Activated CD8-positive, alpha-beta T cell treated with anti-CD3 and anti-CD28 coated beads, Interleukin-2, amount 10 ng/mL, durations not matched to agents 7 days and 5 days (primary cell): Measurements from ENCODE around the gene NRARP. TPM values are rescaled to one million over a fixed set of nuclear protein-coding genes. Genes with fewer than 3 reads are reported as not detected.
"Not testable (repeated sequence)": the region's sequence is repeated elsewhere in the genome, so short reads cannot be mapped to it uniquely, and the experiment has no call there.

Experiments used
- ATAC-seq: fragments of 150-1000 bp; cut with Tn5 transposase; one replicate; pipeline ENCODE4 v1.10.0; 2021; ENCODE audit warnings: moderate library complexity
- CTCF ChIA-PET: fragments of 350-600 bp; sonication (Branson Sonifier 250); formaldehyde crosslinking; loops from one replicate; lab custom pipeline; 2021; ENCODE audit warnings: antibody characterized with exemption; lab: Charles Lee
- POLR2A ChIA-PET: fragments of 350-600 bp; sonication (Branson Sonifier 250); formaldehyde crosslinking; loops from one replicate; lab custom pipeline; 2021; ENCODE audit warnings: antibody characterized with exemption; lab: Charles Lee
- DNase-seq: peaks from one replicate; pipeline ENCODE4 v3.0.0-alpha.2; 2020
- H3K27ac Mint-ChIP-seq: one replicate; pipeline ENCODE4 v1.8.0; 2021; ENCODE audit warnings: mild to moderate bottlenecking, mixed read lengths
- H3K27me3 Mint-ChIP-seq: one replicate; pipeline ENCODE4 v1.8.0; 2021; ENCODE audit warnings: low read depth, mixed read lengths
- H3K36me3 Mint-ChIP-seq: one replicate; pipeline ENCODE4 v1.8.0; 2021; ENCODE audit warnings: low read depth, mixed read lengths
- H3K4me1 Mint-ChIP-seq: one replicate; pipeline ENCODE4 v1.8.0; 2021; ENCODE audit warnings: low read depth, mixed read lengths
- H3K4me3 Mint-ChIP-seq: one replicate; pipeline ENCODE4 v1.8.0; 2021; ENCODE audit warnings: mild to moderate bottlenecking, mixed read lengths
- H3K9me3 Mint-ChIP-seq: one replicate; pipeline ENCODE4 v1.8.0; 2022; ENCODE audit warnings: mixed read lengths; ENCODE audit not compliant: insufficient read depth
- total RNA-seq, 2 experiments: library from RNA; stranded (reverse); gene quantifications; one replicate each; pipeline ENCODE4 v1.2.3, GENCODE V29; 2021

The NRARP gene
- 1 to 10 TPM; 1.4 to 1.5 TPM for total RNA-seq

- peak; percentile 78 for ATAC-seq
- Mint-ChIP-seq H3K4me1 (peaks cover 30% of the 10 kb centered on the region), H3K27me3 (peaks cover 27% of the 10 kb centered on the region), H3K27ac (no peak within 1 kb of the TSS), H3K36me3 (no peaks in the 10 kb centered on the region), H3K9me3 (no peaks in the 10 kb centered on the region), H3K4me3 (peak within 1 kb of the TSS; percentile 64)
- DNase-seq = peak; percentile 92
- ChIA-PET CTCF (interaction anchor here (0.6 to 2.2 kb wide), 12 partner anchors 11 to 236 kb away, joined by 3 to 12 read pairs (median 4); partner anchors contain the start of genes EXD3 and NOXA1), POLR2A (interaction anchor here (1.2 to 1.6 kb wide), 3 partner anchors 11 to 146 kb away, joined by 3 to 8 read pairs (median 8); no protein-coding TSS in a partner anchor)
Observed at GRCh38 chr9:137302118-137302448, at the start of gene NRARP. Gene NRARP (minus strand): TSS chr9:137302271. CDS start chr9:137301928, 343 bp downstream.

- H3K9me3 Mint-ChIP-seq = no peaks in the 10 kb centered on the region
- H3K4me1 Mint-ChIP-seq = no peaks in the 10 kb centered on the region
- CTCF ChIA-PET = no interaction called here
Observed at GRCh38 chr9:137350696-137351584, 48.9 kb upstream of the NRARP start.

GRCh38 chr9:137349471-137350033 is 47.5 kb upstream of the NRARP start:
- Mint-ChIP-seq H3K27me3 (no peaks in the 10 kb centered on the region), H3K4me1 (no peaks in the 10 kb centered on the region), H3K4me3 (no peak overlapping the region), H3K9me3 (no peaks in the 10 kb centered on the region), H3K27ac (no peak overlapping the region), H3K36me3 (no peaks in the 10 kb centered on the region)
- POLR2A ChIA-PET = no interaction called here
- no peak for ATAC-seq
- DNase-seq = no peak
- CTCF ChIA-PET = no interaction called here

More at GRCh38 chr9:137350696-137351584, 48.9 kb upstream of the NRARP start:
- Mint-ChIP-seq H3K36me3 (no peaks in the 10 kb centered on the region), H3K27ac (no peak overlapping the region), H3K27me3 (no peaks in the 10 kb centered on the region), H3K4me3 (no peak overlapping the region)
- no peak for ATAC-seq
- no peak for DNase-seq
- POLR2A ChIA-PET = no interaction called here

DNA sequence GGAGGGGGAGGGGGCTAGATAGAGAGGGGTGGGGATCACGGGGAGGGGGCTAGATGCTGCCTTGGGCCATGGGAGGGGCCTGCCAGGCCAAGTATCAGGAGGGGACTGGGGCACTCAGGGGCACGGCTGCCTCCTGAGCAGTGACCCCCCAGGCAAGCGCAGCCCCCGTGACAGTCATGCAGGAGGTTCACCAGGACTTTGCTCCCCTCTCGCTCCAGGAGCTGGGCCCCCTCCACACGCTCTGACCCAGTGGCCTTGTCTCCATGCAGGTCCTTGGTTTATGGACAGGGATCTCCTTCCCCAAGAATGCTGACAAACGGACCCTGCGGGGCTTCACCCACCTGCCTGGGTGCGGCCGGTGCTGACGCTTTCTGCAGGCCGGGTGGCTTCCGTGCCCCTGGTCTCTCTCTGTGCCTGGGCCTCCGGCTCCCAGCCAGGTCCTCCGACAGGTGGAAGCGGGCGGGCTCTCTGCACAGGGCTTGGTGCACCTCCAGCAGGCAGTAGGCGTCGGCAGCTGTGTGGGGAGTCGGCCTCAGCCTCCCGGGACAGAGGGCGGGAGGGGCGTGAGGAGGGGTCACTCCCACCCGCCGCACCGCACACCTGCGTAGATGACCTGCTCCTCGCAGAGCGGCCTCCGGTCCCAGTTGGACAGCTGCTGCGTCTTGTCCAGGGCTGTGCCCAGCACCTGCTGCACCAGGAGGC is 46.8 kb upstream of the NRARP start:
- H3K36me3 Mint-ChIP-seq = no peaks in the 10 kb centered on the region
- H3K4me3 Mint-ChIP-seq = no peak overlapping the region
- no peak overlapping the region for H3K27ac Mint-ChIP-seq
- ATAC-seq = no peak
- ChIA-PET POLR2A (no interaction called here), CTCF (no interaction called here)
- no peak for DNase-seq
- H3K9me3 Mint-ChIP-seq = no peaks in the 10 kb centered on the region
- no peaks in the 10 kb centered on the region for H3K27me3 Mint-ChIP-seq
- no peaks in the 10 kb centered on the region for H3K4me1 Mint-ChIP-seq

DNA sequence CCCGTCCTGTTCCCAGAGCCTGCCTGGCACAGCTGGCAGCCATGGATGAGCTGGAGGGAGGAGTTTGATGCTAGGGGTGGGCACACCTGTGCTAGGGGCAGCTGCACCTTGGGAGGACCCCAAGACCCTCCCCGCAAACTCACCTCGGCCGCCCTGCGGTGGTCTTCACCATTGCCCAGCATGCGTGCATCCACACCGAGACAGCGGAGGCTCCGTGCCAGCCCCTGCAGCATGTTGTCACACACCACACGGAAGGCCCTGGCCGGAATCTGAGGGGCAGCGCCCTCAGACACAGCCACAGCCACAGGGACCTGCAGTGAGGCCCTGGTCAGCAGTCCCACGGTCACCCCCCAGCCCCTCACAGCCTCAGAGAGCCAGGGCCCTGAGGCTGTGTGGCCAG is 45.9 kb upstream of the NRARP start:
- no peak for DNase-seq
- no peaks in the 10 kb centered on the region for H3K27me3 Mint-ChIP-seq
- ChIA-PET CTCF (no interaction called here), POLR2A (no interaction called here)
- no peak for ATAC-seq
- no peaks in the 10 kb centered on the region for H3K4me1 Mint-ChIP-seq
- H3K9me3 Mint-ChIP-seq = no peaks in the 10 kb centered on the region
- no peak overlapping the region for H3K4me3 Mint-ChIP-seq
- no peaks in the 10 kb centered on the region for H3K36me3 Mint-ChIP-seq
- H3K27ac Mint-ChIP-seq = no peak overlapping the region

DNA sequence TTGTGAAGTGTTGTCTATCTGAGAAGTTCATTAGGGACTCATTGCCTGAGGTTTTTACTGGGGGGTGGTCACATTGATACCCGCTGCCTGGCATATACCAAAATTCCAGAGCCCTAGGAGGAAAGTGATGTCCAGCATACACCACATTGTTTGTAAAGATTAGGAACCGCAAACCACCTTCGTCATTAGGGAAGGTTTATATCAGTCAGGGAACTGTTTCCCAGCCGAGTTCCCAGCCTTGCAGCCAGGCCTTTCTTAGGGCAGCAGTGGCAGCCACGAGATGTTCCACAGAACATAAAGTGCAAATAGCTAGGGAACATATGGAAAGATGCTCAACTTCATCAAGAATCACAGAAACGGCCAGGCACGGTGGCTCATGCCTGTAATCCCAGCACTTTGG is 40.4 kb upstream of the NRARP start:
- DNase-seq = no peak
- H3K4me3 Mint-ChIP-seq = no peak overlapping the region
- POLR2A ChIA-PET = no interaction called here

DNA sequence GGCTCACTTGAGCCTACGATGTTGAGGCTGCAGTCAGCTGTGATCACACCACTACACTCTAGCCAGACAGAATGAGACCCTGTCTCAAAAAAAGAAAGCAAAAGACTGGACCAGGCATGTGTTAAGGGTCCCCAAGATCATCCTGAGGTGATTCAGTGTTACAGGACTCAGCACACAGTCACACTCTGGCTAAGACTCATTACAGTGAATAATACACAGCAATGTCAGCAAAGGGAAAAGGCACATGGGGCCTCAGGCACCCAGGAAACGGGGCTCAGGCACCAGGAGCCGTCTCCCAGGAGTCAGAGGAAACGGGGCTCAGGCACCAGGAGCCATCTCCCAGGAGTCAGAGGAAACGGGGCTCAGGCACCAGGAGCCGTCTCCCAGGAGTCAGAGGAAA is 39.2 kb upstream of the NRARP start:
- H3K36me3 Mint-ChIP-seq = no peaks in the 10 kb centered on the region
- H3K27ac Mint-ChIP-seq = peak overlapping the region; percentile 39
- H3K27me3 Mint-ChIP-seq = no peaks in the 10 kb centered on the region
- no peak for ATAC-seq
- ChIA-PET CTCF (no interaction called here), POLR2A (no interaction called here)
- peaks cover 5% of the 10 kb centered on the region for H3K4me1 Mint-ChIP-seq
- H3K9me3 Mint-ChIP-seq = peaks cover 6% of the 10 kb centered on the region
- DNase-seq = no peak
- H3K4me3 Mint-ChIP-seq = no peak overlapping the region

More for the DNA sequence above, 40.4 kb upstream of the NRARP start:
- Mint-ChIP-seq H3K27me3 (no peaks in the 10 kb centered on the region), H3K27ac (no peak overlapping the region), H3K36me3 (no peaks in the 10 kb centered on the region), H3K4me1 (peaks cover 5% of the 10 kb centered on the region), H3K9me3 (no peaks in the 10 kb centered on the region)
- ATAC-seq = no peak
- CTCF ChIA-PET = no interaction called here

DNA sequence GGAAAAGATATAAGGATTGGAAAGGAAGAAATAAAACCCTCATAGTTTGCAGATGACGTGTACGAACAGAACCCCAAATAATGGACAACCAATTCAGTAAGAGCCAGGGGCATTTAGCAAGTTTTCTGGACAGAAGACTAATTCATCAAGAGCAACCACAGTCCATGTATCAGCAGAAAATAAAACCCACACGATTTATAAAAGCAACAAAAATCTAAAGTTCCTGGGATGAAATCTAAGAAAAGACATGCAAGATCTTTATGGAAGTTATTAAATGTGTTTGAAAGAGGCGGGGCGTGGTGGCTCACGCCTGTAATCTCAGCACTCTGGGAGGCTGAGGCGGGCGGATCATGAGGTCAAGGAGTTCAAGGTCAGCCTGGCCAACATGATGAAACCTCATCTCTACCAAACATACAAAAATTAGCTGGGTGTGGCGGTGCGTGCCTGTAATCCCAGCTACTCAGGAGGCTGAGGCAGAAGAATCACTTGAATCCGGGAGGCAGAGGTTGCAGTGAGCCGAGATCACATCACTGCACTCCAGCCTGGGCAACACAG is 37.9 kb upstream of the NRARP start:
- H3K36me3 Mint-ChIP-seq, ATAC-seq, H3K4me3 Mint-ChIP-seq, POLR2A ChIA-PET, DNase-seq, H3K27me3 Mint-ChIP-seq, H3K27ac Mint-ChIP-seq, H3K4me1 Mint-ChIP-seq: not testable (repeated sequence)
- CTCF ChIA-PET = interaction anchor here (0.7 kb wide), 1 partner anchor 239 kb away, joined by 3 read pairs; the partner anchor contains the start of gene DPH7
- H3K9me3 Mint-ChIP-seq = peaks cover 11% of the 10 kb centered on the region

DNA sequence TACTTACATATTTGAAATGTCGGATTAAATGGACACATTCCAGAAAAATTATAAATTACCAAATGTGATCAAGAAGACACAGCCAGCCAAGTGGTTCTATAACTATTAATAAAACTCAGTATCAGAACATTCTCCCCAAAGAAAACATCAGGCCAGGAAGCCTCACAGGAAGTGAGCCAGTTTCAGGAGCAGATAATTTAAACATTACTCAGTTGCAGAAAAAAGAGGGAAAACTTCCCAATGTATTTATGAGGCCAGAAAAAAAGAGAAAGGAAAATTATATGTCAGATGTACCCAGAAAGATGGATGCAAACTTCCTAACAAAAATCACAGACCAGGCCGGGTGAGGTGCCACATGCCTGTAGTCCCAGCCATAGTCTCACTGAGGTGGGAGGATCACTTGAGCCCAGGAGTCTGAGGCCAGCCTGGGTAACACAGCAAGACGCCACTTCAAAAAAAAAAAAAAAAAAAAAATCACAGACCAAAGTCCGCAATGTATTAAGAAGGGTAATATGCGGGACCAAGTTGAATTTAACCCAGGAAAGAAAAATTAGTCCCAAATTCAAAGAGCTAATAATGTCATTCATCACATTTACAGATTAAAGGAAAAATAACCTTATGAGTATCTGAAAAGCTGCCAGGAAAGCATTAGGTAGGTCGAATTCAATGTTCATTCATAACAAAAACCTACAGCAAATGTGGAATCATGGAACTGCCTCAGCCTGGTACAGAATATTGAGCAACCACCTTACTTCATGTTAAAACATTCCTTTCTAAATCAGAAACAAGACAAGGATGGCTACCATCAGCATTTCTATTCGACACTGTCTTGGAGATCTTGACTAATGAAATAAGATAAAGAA is 37.2 kb upstream of the NRARP start:
- Mint-ChIP-seq H3K4me3 (no peak overlapping the region), H3K4me1 (peaks cover 5% of the 10 kb centered on the region), H3K36me3 (no peaks in the 10 kb centered on the region), H3K9me3 (peaks cover 13% of the 10 kb centered on the region), H3K27me3 (no peaks in the 10 kb centered on the region), H3K27ac (no peak overlapping the region)
- POLR2A ChIA-PET = no interaction called here
- no peak for ATAC-seq
- DNase-seq = no peak
- CTCF ChIA-PET = interaction anchor here (0.7 kb wide), 1 partner anchor 240 kb away, joined by 3 read pairs; the partner anchor contains the start of gene DPH7

DNA sequence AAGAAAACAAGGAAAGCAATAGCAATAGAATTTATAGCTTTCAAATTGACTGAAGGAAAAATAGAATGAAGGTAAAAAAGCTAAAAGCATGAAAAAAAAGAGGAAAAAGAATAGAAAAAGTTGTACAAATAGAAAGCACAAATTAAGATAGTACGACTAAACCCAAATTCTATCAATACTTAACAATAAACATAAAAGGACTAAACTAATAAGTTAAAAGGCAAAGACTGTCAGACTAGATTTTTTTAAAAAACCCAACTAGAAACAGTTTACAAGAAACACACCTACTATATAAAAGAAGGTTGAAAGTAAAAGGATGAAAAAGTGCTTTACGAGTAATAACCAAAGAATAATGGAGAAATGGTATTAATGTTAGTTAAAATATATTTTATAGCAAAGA is 34.7 kb upstream of the NRARP start:
- H3K4me1 Mint-ChIP-seq = peaks cover 5% of the 10 kb centered on the region
- H3K36me3 Mint-ChIP-seq = no peaks in the 10 kb centered on the region
- no peak overlapping the region for H3K4me3 Mint-ChIP-seq
- no peak for ATAC-seq
- no peak for DNase-seq
- H3K27ac Mint-ChIP-seq = no peak overlapping the region
- POLR2A ChIA-PET = no interaction called here
- CTCF ChIA-PET = interaction anchor here (0.7 kb wide), 1 partner anchor 352 kb away, joined by 3 read pairs; no protein-coding TSS in a partner anchor
- H3K9me3 Mint-ChIP-seq = peaks cover 13% of the 10 kb centered on the region
- no peaks in the 10 kb centered on the region for H3K27me3 Mint-ChIP-seq
